HepG2 (cell line): ENCODE measurements around the gene STARD10. TPM values are rescaled to one million over a fixed set of nuclear protein-coding genes. Genes with fewer than 3 reads are reported as not detected.
A peak's percentile ranks its signal among the peaks of the same experiment; 100 is the strongest.

Experiments
- ATF4 ChIP-seq, 2 experiments: fragments of 450-650 bp in 1 of 2; sonication (generic) in 1 of 2; formaldehyde crosslinking; IDR thresholded peaks; 2 replicates each; pipeline versions ENCODE4 v1.5.0 to v1.8.0; 2020 to 2022; ENCODE audit warnings: mild to moderate bottlenecking in 1 of 2, missing genetic modification reagents in 1 of 2
- CHD4 ChIP-seq: fragments of 200-600 bp; sonication (generic); IDR thresholded peaks from 2 replicates; pipeline ENCODE4 v1.7.0; 2017; ENCODE audit warnings: mild to moderate bottlenecking, low read length, borderline replicate concordance
- FOXM1 ChIP-seq: sonication (generic); formaldehyde crosslinking; IDR thresholded peaks from 2 replicates; pipeline ENCODE4 v1.5.0; 2020; ENCODE audit warnings: missing genetic modification reagents
- GATAD2A ChIP-seq: IDR thresholded peaks from 2 replicates; pipeline ENCODE4 v1.6.1; 2016
- JUND ChIP-seq: sonication (generic); formaldehyde crosslinking; IDR thresholded peaks from 2 replicates; pipeline ENCODE4 v1.8.0; 2022; ENCODE audit warnings: mild to moderate bottlenecking, missing genetic modification reagents
- NR2C2 ChIP-seq: sonication (generic); formaldehyde crosslinking; IDR thresholded peaks from 2 replicates; pipeline ENCODE4 v1.4.0; 2020; ENCODE audit warnings: missing genetic modification reagents, mild to moderate bottlenecking, moderate library complexity, borderline replicate concordance
- PRDM15 ChIP-seq: sonication (generic); formaldehyde crosslinking; IDR thresholded peaks from 2 replicates; pipeline ENCODE4 v1.4.0; 2020; ENCODE audit warnings: missing genetic modification reagents
- RARA ChIP-seq: IDR thresholded peaks from 2 replicates; pipeline ENCODE4 v1.6.1; 2016; ENCODE audit warnings: missing genetic modification reagents, missing compliant biosample characterization
- SALL1 ChIP-seq: sonication (generic); formaldehyde crosslinking; IDR thresholded peaks from 2 replicates; pipeline ENCODE4 v1.8.0; 2022; ENCODE audit warnings: mild to moderate bottlenecking, missing genetic modification reagents
- SMARCE1 ChIP-seq: fragments of 450-650 bp; IDR thresholded peaks from 2 replicates; pipeline ENCODE4 v1.6.1; 2017; ENCODE audit warnings: borderline replicate concordance
- ZEB1 ChIP-seq: IDR thresholded peaks from 2 replicates; pipeline ENCODE4 v1.6.1; 2012; ENCODE audit warnings: mild to moderate bottlenecking, low read depth, inconsistent platforms; ENCODE audit not compliant: insufficient replicate concordance
- ZNF205 ChIP-seq: IDR thresholded peaks from 2 replicates; pipeline ENCODE4 v1.6.1; 2018; ENCODE audit warnings: missing biosample characterization, missing genetic modification reagents
- ZNF33A ChIP-seq: sonication (generic); formaldehyde crosslinking; IDR thresholded peaks from 2 replicates; pipeline ENCODE4 v1.5.1; 2020; ENCODE audit warnings: missing genetic modification reagents, mild to moderate bottlenecking, moderate library complexity, borderline replicate concordance
- polyA plus RNA-seq, 8 experiments: library from polyadenylated mRNA; depleted of rRNA in 3 of 8; stranded (reverse) in 7 of 8; unstranded in 1 of 8; fragments of >200 nt; fragmentation: Illumina TruSeq in 4 of 8; extraction: Trizol in 4 of 8; gene quantifications; 2 replicates each; pipeline versions ENCODE4 v1.2.1 to v1.2.3, GENCODE V29; 2011 to 2016; ENCODE audit warnings: low read depth in 4 of 8, missing spikeins in 1 of 8, mixed read lengths in 1 of 8; ENCODE audit not compliant: insufficient read depth in 1 of 8
- total RNA-seq, 5 experiments: library from RNA; depleted of rRNA; stranded (reverse); fragments of >200 nt; fragmentation: Illumina TruSeq; extraction: Trizol; gene quantifications; 2 replicates each; pipeline ENCODE4 v1.2.3, GENCODE V29; 2016; ENCODE audit warnings: low read depth in 1 of 5
- TF ChIP-seq, protein P1 (sequence below): sonication (generic); formaldehyde crosslinking; IDR thresholded peaks from 2 replicates; pipeline ENCODE4 v1.4.0; 2020; ENCODE audit warnings: missing genetic modification reagents, borderline replicate concordance
- TF ChIP-seq, protein P2 (sequence below): sonication (generic); formaldehyde crosslinking; conservative IDR thresholded peaks from 2 replicates; pipeline ENCODE4 v1.8.0; 2022; ENCODE audit warnings: low read depth, missing genetic modification reagents

The STARD10 gene
- total and polyA plus RNA-seq, 2 of the 13 experiments (the other 11 are each of a cell fraction or from before 2014, with no cell fraction given): 260 to 341 TPM

GRCh38 chr11:72813740-72814285 is 20.0 kb upstream of the STARD10 start (continued):
- TF ChIP-seq PRDM15 (CRISPR knock-in tag) (no peak), RARA (CRISPR knock-in tag) (no peak; the same call in 1 of the 2 replicates), CHD4 (no peak), SALL1 (peak; percentile 60; the same call in 1 of the 2 replicates), FOXM1 (CRISPR knock-in tag) (no peak), ZNF205 (CRISPR knock-in tag) (peak; percentile 24; the same call in 1 of the 2 replicates), JUND (CRISPR knock-in tag) (no peak), GATAD2A (CRISPR knock-in tag) (no peak), ATF4 (CRISPR knock-in tag; IDR thresholded peaks at IDR 0.05) (no peak), ZEB1 (peak; percentile 33), SMARCE1 (no peak), NR2C2 (peak; percentile 40; the same call in 1 of the 2 replicates), ZNF33A (CRISPR knock-in tag) (no peak)
- TF ChIP-seq, protein P1, sequence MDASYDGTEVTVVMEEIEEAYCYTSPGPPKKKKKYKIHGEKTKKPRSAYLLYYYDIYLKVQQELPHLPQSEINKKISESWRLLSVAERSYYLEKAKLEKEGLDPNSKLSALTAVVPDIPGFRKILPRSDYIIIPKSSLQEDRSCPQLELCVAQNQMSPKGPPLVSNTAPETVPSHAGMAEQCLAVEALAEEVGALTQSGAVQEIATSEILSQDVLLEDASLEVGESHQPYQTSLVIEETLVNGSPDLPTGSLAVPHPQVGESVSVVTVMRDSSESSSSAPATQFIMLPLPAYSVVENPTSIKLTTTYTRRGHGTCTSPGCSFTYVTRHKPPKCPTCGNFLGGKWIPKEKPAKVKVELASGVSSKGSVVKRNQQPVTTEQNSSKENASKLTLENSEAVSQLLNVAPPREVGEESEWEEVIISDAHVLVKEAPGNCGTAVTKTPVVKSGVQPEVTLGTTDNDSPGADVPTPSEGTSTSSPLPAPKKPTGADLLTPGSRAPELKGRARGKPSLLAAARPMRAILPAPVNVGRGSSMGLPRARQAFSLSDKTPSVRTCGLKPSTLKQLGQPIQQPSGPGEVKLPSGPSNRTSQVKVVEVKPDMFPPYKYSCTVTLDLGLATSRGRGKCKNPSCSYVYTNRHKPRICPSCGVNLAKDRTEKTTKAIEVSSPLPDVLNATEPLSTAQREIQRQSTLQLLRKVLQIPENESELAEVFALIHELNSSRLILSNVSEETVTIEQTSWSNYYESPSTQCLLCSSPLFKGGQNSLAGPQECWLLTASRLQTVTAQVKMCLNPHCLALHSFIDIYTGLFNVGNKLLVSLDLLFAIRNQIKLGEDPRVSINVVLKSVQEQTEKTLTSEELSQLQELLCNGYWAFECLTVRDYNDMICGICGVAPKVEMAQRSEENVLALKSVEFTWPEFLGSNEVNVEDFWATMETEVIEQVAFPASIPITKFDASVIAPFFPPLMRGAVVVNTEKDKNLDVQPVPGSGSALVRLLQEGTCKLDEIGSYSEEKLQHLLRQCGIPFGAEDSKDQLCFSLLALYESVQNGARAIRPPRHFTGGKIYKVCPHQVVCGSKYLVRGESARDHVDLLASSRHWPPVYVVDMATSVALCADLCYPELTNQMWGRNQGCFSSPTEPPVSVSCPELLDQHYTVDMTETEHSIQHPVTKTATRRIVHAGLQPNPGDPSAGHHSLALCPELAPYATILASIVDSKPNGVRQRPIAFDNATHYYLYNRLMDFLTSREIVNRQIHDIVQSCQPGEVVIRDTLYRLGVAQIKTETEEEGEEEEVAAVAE (CRISPR knock-in tag): no peak
- TF ChIP-seq, protein P2, sequence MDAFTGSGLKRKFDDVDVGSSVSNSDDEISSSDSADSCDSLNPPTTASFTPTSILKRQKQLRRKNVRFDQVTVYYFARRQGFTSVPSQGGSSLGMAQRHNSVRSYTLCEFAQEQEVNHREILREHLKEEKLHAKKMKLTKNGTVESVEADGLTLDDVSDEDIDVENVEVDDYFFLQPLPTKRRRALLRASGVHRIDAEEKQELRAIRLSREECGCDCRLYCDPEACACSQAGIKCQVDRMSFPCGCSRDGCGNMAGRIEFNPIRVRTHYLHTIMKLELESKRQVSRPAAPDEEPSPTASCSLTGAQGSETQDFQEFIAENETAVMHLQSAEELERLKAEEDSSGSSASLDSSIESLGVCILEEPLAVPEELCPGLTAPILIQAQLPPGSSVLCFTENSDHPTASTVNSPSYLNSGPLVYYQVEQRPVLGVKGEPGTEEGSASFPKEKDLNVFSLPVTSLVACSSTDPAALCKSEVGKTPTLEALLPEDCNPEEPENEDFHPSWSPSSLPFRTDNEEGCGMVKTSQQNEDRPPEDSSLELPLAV (CRISPR knock-in tag): no peak
